Ovary (tissue), 9 donors: Measurements from ENCODE around the gene IGF2BP2. TPM values are rescaled to one million over a fixed set of nuclear protein-coding genes. Genes with fewer than 3 reads are reported as not detected.

Source experiments
- DNase-seq, 5 donors: peaks; one replicate each; pipeline ENCODE4 v3.0.0-alpha.2; 2019 to 2020
- H3K27ac ChIP-seq, 2 donors: fragments of 200-600 bp; one replicate each; pipeline versions ENCODE4 v1.5.1 to v1.8.0; 2019 to 2022
- H3K27me3 ChIP-seq: fragments of 200-600 bp; one replicate; pipeline ENCODE4 v1.8.0; 2022
- H3K36me3 ChIP-seq: fragments of 200-600 bp; sonication (generic); one replicate; pipeline ENCODE4 v1.5.1; 2019
- H3K4me1 ChIP-seq: one replicate; pipeline ENCODE4 v1.8.1; 2013; ENCODE audit warnings: mild to moderate bottlenecking, moderate library complexity; ENCODE audit not compliant: insufficient read depth
- H3K4me3 ChIP-seq: fragments of 200-600 bp; sonication (generic); one replicate; pipeline ENCODE4 v1.5.1; 2017
- H3K9me3 ChIP-seq, 2 donors: fragments of 200-600 bp in 1 of 2; sonication (generic) in 1 of 2; one replicate each; pipeline versions ENCODE4 v1.5.1 to v1.8.1; 2013 to 2019; ENCODE audit warnings: mild to moderate bottlenecking in 1 of 2, moderate library complexity in 1 of 2
- CTCF ChIP-seq, 3 donors: fragments of 450-650 bp in 2 of 3; fragments of 200-600 bp in 1 of 3; IDR thresholded peaks; one replicate each; pipeline versions ENCODE4 v1.5.1 to v1.8.0; 2016 to 2022; ENCODE audit warnings: antibody characterized with exemption in 3 of 3, mild to moderate bottlenecking in 1 of 3
- EP300 ChIP-seq: sonication (generic); formaldehyde crosslinking; IDR thresholded peaks from one replicate; pipeline ENCODE4 v1.6.1; 2017; ENCODE audit warnings: antibody characterized with exemption
- POLR2A ChIP-seq: fragments of 450-650 bp; IDR thresholded peaks from one replicate; pipeline ENCODE4 v1.6.1; 2017; ENCODE audit warnings: antibody characterized with exemption, mild to moderate bottlenecking, moderate library complexity
- WGBS, 3 donors: extraction: QIAGEN DNeasy Blood & Tissue Kit in 1 of 3; methylation state at CpG; one replicate each; pipeline versions ENCODE4 v1.1.5 to v1.1.7; 2013 to 2017; 5-methylcytosine and 5-hydroxymethylcytosine counted together
- intact Hi-C, 4 donors: fragments of 100-400 bp; cut with DNase I; formaldehyde crosslinking; loops; one replicate each; pipeline versions ENCODE4 v1.11.0 to v1.15.1; 2022 to 2023
- polyA plus RNA-seq, 2 donors: library from polyadenylated mRNA; stranded (reverse); fragments of 200-250 nt in 1 of 2; fragments of 350-450 nt in 1 of 2; fragmentation: Illumina TruSeq in 1 of 2; extraction: RNeasy Lipid Tissue Mini Kit (QIAGEN cat#74804) in 1 of 2; gene quantifications; one replicate each; pipeline ENCODE4 v1.2.3, GENCODE V29; 2013 to 2014
- total RNA-seq, 7 donors: library from RNA; depleted of rRNA in 2 of 7; stranded (reverse); fragments of >200 nt in 2 of 7; fragmentation: NEBNext Ultra II Directional in 3 of 7; extraction: Animal tissue kit (Norgen Biotek cat#: 25700) in 3 of 7; gene quantifications; one replicate each; pipeline versions ENCODE4 v1.1.0 to v1.2.4, GENCODE V29; 2016 to 2023
- donor health status: DM: no; HTN: no; CAD: no; lungs with moderate emphysema.
- donor health status: DM: no; HTN: no; CAD: no.
- donor health status: Bipolar disorder and iron deficiency.
- donor health status: DM: yes; HTN: yes; CAD: no.
- donor health status: DM: no; HTN: no; CAD: no.
- donor health status: DM: yes; HTN: yes; CAD: no.

The IGF2BP2 gene
- total and polyA plus RNA-seq, 9 donors, result 4.6 to 31.1 (median 13.7) TPM

DNA sequence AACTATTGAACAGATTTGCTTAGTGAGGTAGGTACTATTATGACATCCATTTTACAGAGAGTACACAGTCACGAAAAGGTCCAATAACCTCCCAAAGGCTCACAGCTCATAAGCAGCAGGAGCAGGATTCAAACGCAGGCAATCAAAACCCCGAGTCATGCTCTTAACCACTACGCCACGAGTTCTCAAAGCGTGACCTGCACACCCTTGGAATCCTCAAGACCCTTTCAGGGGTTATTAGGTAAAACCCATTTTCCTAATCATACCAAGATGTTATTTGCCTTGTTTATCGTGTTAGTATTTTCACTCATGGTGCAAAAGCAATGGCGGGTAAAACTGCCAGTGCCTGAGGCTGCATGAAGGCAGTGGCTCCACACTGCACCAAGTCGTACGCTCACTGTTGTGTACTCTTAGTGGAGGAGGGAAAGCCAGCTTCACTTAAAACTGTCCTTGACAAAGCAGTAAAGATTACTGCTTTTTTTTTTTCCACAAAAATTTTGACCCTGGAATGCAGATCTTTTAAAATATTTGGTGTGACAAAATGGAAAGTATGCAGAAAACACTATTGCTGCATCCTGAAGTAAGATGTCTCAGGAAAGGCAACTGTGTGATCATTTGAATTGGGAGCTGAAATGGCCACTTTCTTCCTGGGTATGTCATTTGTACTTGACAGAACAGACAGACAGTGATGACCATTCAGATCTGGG lies 96.1 kb downstream of the IGF2BP2 start:
- DNase-seq, result no peak
- Histone ChIP-seq H3K36me3 (no peaks in the 10 kb centered on the region), H3K27ac (no peak overlapping the region), H3K9me3 (no peaks in the 10 kb centered on the region), H3K27me3 (no peaks in the 10 kb centered on the region), H3K4me1 (no peaks in the 10 kb centered on the region), H3K4me3 (no peak overlapping the region)
- 71 to 81% (median 75%) methylated on average over 10 of the region's 10 CpGs for WGBS, 3 donors
- no peak for TF ChIP-seq CTCF (IDR thresholded peaks at IDR 0.05)
- no peak for TF ChIP-seq EP300
- TF ChIP-seq POLR2A, result no peak
- intact Hi-C loops, result no loop called here

DNA sequence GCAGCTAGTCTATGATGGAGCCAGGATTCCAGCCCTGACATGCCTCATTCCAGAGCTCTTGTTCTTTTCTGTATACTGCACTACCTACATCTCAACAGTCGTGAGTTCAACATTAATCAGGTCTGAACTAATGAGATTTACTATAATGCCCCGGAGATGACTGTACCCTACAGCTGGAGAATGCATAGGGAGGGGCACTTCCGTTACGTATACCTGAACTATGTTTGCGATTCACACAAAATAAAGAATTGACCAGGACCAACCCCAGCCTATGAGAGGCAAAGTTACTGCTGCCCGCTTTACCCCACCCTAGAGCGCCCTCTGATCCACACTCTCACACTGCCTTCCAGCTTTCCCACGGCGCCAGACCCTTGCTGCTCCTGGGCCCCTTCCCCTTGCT lies 97.0 kb downstream of the IGF2BP2 start:
- Histone ChIP-seq H3K4me1 (no peaks in the 10 kb centered on the region), H3K27me3 (no peaks in the 10 kb centered on the region), H3K9me3 (no peaks in the 10 kb centered on the region), H3K36me3 (no peaks in the 10 kb centered on the region), H3K4me3 (no peak overlapping the region), H3K27ac (no peak overlapping the region)
- no peak for DNase-seq
- WGBS, 3 donors, result 85 to 93% (median 86%) methylated on average over 9 of the region's 9 CpGs
- TF ChIP-seq CTCF (IDR thresholded peaks at IDR 0.05), result no peak
- no peak for TF ChIP-seq POLR2A
- no peak for TF ChIP-seq EP300
- intact Hi-C loops, result no loop called here

DNA sequence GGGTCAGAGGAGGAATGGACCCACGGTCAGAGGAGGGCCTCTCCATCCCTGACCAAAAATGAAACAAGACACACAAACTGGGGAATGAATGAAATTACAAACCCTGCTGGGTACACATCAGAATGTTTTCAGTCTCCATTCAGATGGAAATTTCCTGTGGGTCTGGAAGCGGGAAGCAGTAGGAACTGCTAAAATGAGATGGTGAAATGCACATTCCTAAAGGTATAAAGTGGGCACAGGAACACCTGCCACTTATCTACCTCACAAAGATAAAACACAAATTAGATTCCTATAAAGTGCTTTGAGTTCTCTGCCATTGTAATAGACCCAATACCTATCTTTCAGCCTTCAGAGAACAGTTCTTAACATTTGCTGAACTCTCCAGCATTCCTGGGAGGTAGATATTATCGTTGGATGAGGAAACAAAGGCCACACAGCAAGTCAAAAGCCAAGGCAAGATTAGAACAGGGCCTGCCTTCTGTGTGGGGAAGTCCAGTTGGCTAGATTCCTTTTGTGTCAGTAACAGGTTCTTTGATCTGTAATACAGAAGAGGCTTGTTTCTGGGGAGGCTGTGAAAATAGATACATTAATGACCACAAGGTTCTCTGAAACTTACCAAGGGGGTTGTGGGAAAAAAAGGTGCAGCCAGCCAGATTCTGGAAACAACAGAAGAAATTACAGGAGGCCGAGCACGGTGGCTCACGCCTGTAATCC lies 98.4 kb downstream of the IGF2BP2 start:
- no peaks in the 10 kb centered on the region for H3K4me1 ChIP-seq
- no peak overlapping the region for H3K27ac ChIP-seq
- no peak for DNase-seq
- 84 to 87% (median 85%) methylated on average over 6 of the region's 6 CpGs for WGBS, 3 donors
- no peak for TF ChIP-seq EP300
- no peak for TF ChIP-seq CTCF (IDR thresholded peaks at IDR 0.05)
- TF ChIP-seq POLR2A, result no peak
- H3K27me3 ChIP-seq, result no peaks in the 10 kb centered on the region
- no peak overlapping the region for H3K4me3 ChIP-seq
- intact Hi-C loops, result no loop called here
- H3K36me3 ChIP-seq, result no peaks in the 10 kb centered on the region
- H3K9me3 ChIP-seq, result no peaks in the 10 kb centered on the region

DNA sequence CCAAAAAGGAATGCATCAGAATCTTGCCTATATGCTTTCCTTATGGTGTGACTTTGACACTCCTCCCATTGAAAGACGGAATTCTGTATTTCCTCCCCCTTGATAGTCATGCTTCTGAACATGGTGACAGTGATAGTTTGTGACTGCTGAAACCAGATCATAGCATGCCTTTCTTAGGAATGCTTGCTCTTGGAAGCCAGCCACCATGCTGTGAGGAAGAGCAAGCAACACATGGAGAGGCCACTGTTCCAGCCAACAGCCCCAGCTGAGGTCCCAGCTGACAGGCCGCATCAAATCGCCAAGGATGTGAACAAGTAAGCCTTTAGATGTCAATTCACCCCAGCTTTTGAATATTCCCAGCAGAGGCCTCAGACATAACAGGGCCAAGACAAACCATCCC lies 100.1 kb downstream of the IGF2BP2 start:
- TF ChIP-seq POLR2A (no peak), EP300 (no peak), CTCF (IDR thresholded peaks at IDR 0.05) (no peak)
- Histone ChIP-seq H3K27ac (no peak overlapping the region), H3K4me1 (no peaks in the 10 kb centered on the region), H3K36me3 (no peaks in the 10 kb centered on the region), H3K4me3 (no peak overlapping the region), H3K9me3 (no peaks in the 10 kb centered on the region), H3K27me3 (no peaks in the 10 kb centered on the region)
- intact Hi-C loops, result no loop called here
- DNase-seq, result no peak
- WGBS, 3 donors, result 89 to 90% (median 89%) methylated on average over 3 of the region's 3 CpGs
